Smooth muscle cell (in vitro differentiated cells): ENCODE results near the gene TP53I13. TPM values are rescaled to one million over a fixed set of nuclear protein-coding genes. Genes with fewer than 3 reads are reported as not detected.

Experiments used
- DNase-seq: peaks from one replicate; lab custom pipeline; 2025; ENCODE audit not compliant: unreplicated experiment; lab: John Stamatoyannopoulos, UW
- H2AFZ ChIP-seq: fragments of 200-600 bp; sonication (generic); 2 replicates; pipeline ENCODE4 v1.6.0; 2016; ENCODE audit warnings: antibody characterized with exemption, low read depth, mild to moderate bottlenecking
- H3F3A ChIP-seq: fragments of 200-600 bp; sonication (generic); 2 replicates; pipeline ENCODE4 v1.6.0; 2017; ENCODE audit warnings: antibody characterized with exemption, low read depth
- H3K27ac ChIP-seq: fragments of 200-600 bp; sonication (generic); 2 replicates; pipeline ENCODE4 v1.5.1; 2016; ENCODE audit warnings: low read depth, mild to moderate bottlenecking
- H3K27me3 ChIP-seq: fragments of 200-600 bp; sonication (generic); 2 replicates; pipeline ENCODE4 v1.6.1; 2016; ENCODE audit warnings: low read depth, mild to moderate bottlenecking
- H3K36me3 ChIP-seq: fragments of 200-600 bp; sonication (generic); 2 replicates; pipeline ENCODE4 v1.5.1; 2016; ENCODE audit warnings: low read depth
- H3K4me1 ChIP-seq: fragments of 200-600 bp; sonication (generic); 2 replicates; pipeline ENCODE4 v1.5.1; 2016; ENCODE audit warnings: low read depth
- H3K4me2 ChIP-seq: fragments of 200-600 bp; sonication (generic); 2 replicates; pipeline ENCODE4 v1.6.0; 2016; ENCODE audit warnings: mild to moderate bottlenecking
- H3K4me3 ChIP-seq: fragments of 200-600 bp; sonication (generic); 2 replicates; pipeline ENCODE4 v1.5.1; 2016; ENCODE audit warnings: mild to moderate bottlenecking
- H3K79me2 ChIP-seq: fragments of 200-600 bp; sonication (generic); 2 replicates; pipeline ENCODE4 v1.6.0; 2016; ENCODE audit warnings: low read depth, mild to moderate bottlenecking
- H3K9ac ChIP-seq: fragments of 200-600 bp; sonication (generic); 2 replicates; pipeline ENCODE4 v1.6.0; 2016; ENCODE audit warnings: low read depth
- H3K9me3 ChIP-seq: fragments of 200-600 bp; sonication (generic); replicated peaks from 2 replicates; pipeline ENCODE4 v1.5.1; 2016; ENCODE audit warnings: low read depth
- H4K20me1 ChIP-seq: fragments of 200-600 bp; sonication (generic); 2 replicates; pipeline ENCODE4 v1.6.0; 2016; ENCODE audit warnings: low read depth
- CTCF ChIP-seq: fragments of 200-600 bp; sonication (generic); IDR thresholded peaks from 2 replicates; pipeline ENCODE4 v1.5.1; 2017; ENCODE audit warnings: borderline replicate concordance, mild to moderate bottlenecking, antibody characterized with exemption; ENCODE audit not compliant: insufficient read depth, poor library complexity, severe bottlenecking
- WGBS: methylation state at CpG from one replicate; pipeline ENCODE4 v1.1.7; 2016; ENCODE audit warnings: low lambda C conversion rate; 5-methylcytosine and 5-hydroxymethylcytosine counted together
- polyA plus RNA-seq: library from polyadenylated mRNA; unstranded; fragments of >200 nt; fragmentation: Nextera tagmentation; extraction: Ambion mirVana; gene quantifications from 2 replicates; pipeline ENCODE4 v1.2.1, GENCODE V29; 2016
- total RNA-seq: library from RNA; depleted of rRNA; stranded (reverse); fragments of >200 nt; gene quantifications from 2 replicates; pipeline ENCODE4 v1.2.3, GENCODE V29; 2014

The TP53I13 gene
- 35.4 and 50.7 TPM in 2 replicates for total RNA-seq
- polyA plus RNA-seq: 105 and 107 TPM in 2 replicates

- DNase-seq: peak; percentile 78
- Histone ChIP-seq H3K79me2 (peaks cover 7% of the 10 kb centered on the region), H3K36me3 (no peaks in the 10 kb centered on the region), H3K4me3 (peak within 1 kb of the TSS; percentile 67), H3F3A (peaks cover 7% of the 10 kb centered on the region), H3K9me3 (no peaks in the 10 kb centered on the region), H3K27me3 (peaks cover 14% of the 10 kb centered on the region), H2AFZ (peak within 1 kb of the TSS; percentile 91), H3K27ac (peak within 1 kb of the TSS; percentile 26), H3K4me2 (peak within 1 kb of the TSS; percentile 91), H4K20me1 (no peaks in the 10 kb centered on the region), H3K4me1 (peaks cover 28% of the 10 kb centered on the region), H3K9ac (peak within 1 kb of the TSS; percentile 4)
- 1% methylated on average over 73 of the region's 85 CpGs for WGBS
- TF ChIP-seq CTCF: no peak
Measured at GRCh38 chr17:29568331-29569244, at the start of gene TP53I13. TP53I13 (plus strand) TSS chr17:29568701; CDS start chr17:29568759, 58 bp downstream.

- Histone ChIP-seq H4K20me1 (peaks cover 11% of the 10 kb centered on the region), H3K27me3 (no peaks in the 10 kb centered on the region), H3K4me3 (no peak overlapping the region), H3K9me3 (no peaks in the 10 kb centered on the region), H3K4me2 (no peak overlapping the region), H3K4me1 (no peaks in the 10 kb centered on the region), H3K36me3 (peaks cover 17% of the 10 kb centered on the region), H3F3A (no peaks in the 10 kb centered on the region), H3K27ac (no peak overlapping the region), H2AFZ (no peak overlapping the region), H3K9ac (no peak overlapping the region), H3K79me2 (no peaks in the 10 kb centered on the region)
- no peak for TF ChIP-seq CTCF
- DNase-seq: no peak
- 100% methylated on average over 3 of the region's 3 CpGs for WGBS
Measured at GRCh38 chr17:29524692-29525091, 43.8 kb upstream of the TP53I13 start.

DNA sequence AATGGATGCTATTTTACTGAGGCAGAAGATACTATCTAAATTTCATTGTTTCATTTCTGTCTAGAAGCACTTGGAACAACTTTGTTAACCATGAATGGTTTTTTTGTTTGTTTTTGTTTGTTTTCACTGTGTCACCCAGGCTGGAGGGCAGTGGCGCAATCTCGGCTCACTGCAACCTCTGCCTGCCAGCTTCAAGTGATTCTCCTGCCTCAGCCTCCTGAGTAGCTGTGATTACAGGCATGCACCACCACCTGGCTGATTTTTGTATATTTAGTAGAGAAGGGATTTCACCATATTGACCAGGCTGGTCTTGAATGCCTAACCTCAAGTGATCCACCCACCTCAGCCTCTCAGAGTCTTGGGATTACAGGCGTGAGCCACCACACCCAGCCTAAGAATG is 42.2 kb upstream of the TP53I13 start:
- no peak overlapping the region for H3K9ac ChIP-seq
- no peak overlapping the region for H3K4me3 ChIP-seq
- H3K27me3 ChIP-seq: no peaks in the 10 kb centered on the region
- no peaks in the 10 kb centered on the region for H3K9me3 ChIP-seq
- 96% methylated on average over 3 of the region's 3 CpGs for WGBS
- no peaks in the 10 kb centered on the region for H3F3A ChIP-seq
- H3K4me1 ChIP-seq: no peaks in the 10 kb centered on the region
- DNase-seq: no peak
- H3K36me3 ChIP-seq: peaks cover 18% of the 10 kb centered on the region
- TF ChIP-seq CTCF: no peak
- H2AFZ ChIP-seq: no peak overlapping the region
- no peak overlapping the region for H3K27ac ChIP-seq
- no peak overlapping the region for H3K4me2 ChIP-seq
- no peaks in the 10 kb centered on the region for H3K79me2 ChIP-seq
- H4K20me1 ChIP-seq: peaks cover 11% of the 10 kb centered on the region
